Measurements from ENCODE around the gene WT1.

WT1 gene

DNA sequence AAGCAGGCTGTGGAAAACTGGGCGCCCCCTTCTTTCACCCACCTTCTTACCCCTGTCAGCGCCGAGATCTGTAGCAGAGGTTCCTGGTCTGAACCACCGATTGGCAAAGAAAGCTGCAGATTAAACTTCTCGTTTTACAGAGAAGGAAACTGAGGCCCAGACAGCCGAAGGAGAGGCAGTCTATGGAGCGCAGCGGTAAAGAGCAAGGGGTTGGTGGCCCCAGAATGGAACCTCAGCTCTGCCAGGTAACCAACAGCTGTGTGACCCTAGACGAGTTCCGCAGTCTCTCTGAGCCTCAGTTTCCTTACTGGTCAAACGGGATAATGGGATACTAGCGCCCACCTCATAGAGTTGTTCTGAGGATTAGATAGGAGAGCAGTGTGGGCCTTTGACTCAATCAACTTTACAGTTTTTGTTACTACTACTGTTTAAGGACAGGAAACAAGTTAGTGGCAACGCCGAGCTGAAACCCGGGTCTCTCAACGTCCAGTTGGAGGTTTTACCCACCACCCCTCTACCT, 3.1 kb upstream of the WT1 start:
- no peak for DNase-seq (ENCODE audit: low read depth)

DNA sequence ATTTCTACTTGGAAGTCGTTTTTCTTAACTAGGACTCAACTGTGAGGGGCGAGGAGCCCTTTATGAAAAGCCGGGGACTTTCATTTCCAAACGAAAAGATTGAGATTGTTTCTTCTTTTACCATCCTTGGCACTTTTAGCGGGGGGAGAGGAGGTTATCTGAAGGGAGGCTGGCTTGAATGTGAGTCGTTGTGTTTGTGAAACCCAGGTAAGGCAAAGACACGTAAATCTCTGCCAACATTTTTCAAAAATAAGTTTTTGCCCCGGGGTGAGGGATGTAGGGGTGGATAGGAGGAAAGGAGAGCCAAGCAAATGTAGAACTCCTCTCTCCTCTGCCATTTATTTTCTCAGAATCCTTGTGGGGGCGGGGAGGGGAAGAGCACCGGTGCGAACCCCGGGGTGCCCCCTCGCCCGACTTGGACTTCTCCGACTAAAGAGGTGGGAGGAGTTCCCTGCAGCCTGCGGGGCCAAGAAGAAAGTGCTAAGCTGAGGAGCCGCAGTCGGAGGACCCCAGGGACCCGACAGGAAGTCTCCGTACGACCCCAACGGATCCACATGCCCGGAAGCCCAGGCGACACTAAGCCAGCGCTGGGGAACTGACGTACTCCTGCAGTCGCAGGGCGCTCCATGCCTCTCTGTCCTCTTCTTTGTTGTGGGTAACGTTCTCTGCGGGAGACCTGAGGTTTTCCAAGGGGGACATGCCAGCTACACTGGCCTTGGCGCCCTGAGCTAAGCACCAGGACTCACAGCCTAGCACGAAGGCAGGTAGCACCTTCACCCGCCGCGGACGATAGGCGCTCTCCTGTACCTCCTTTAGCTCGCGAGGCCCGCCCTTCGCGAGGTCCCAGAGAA, 2.4 kb upstream of the WT1 start:
- DNase-seq (ENCODE audit: low read depth) = no peak

- no peak for DNase-seq (ENCODE audit: low read depth)
Measured at GRCh38 chr11:32436751-32437494, 1.6 kb upstream of the WT1 start.

DNA sequence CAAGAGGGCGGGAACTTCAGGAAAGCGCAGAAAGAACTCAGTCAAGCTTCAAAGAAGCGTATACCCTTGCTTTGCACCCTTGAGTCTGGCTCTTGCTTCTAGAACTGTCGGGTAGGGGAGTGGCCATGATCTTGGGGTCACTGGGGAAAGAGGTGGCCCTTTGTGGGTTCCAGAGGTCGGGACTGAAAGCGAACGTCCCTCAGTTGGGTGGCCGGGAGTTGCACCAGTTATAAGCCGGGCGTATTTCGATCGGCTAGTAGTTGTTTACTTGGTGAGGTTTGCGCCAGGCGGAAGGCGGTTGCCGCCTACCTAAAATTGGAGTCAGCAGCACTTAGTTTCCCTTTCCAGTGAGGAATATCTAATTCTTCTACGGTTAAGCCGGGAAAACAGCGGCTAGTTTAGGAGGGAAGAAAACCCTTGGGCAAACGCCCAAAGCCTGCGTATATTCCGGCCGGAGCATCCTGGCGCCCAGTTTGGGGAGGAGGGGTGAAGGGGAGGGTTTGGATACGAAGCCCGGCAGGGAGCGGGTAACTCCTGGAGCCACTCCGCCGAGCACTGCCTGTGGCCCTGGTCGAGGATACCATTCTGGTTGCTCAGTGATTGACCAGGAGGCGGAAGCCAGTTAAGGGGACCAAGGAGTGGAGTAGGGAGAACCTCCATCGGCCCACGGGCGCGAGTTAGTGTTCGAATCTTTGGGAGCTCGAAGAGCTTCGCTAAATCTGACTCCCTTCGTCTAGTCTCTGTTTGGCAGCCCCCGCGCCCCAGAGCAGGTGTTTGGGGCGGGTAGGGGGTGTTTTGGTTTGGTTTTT, 807 bp upstream of the WT1 start:
- no peak for DNase-seq (ENCODE audit: low read depth)

GRCh38 chr11:32435152-32435480, 223 bp downstream of the WT1 start:
- DNase-seq (ENCODE audit: low read depth) = no peak

- DNase-seq (ENCODE audit: low read depth) = no peak
Measured at GRCh38 chr11:32434356-32435151, 785 bp downstream of the WT1 start.

DNA sequence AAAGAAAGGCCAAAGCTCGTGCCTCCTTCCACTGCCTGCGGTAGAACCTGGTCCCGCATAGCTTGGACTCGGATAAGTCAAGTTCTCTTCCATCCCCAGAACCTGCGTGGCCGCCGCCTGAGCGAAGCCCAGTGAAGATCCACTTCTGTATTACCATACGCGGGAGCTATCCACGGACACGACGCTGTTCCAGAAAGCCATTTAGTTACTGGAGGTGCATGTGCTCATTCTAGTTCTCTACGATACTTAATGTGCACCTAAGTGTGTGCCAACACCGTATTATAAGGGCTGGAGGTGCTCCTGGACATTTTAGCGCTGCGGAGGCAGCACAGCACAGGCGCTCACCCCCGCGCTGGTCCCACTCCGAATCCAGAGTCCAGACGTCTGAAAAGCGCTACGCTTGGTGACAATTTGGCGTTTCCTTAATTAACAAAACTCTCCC, 1.4 kb downstream of the WT1 start:
- DNase-seq (ENCODE audit: low read depth) = no peak

- DNase-seq (ENCODE audit: low read depth) = no peak
Measured at GRCh38 chr11:32433101-32433913, 2.0 kb downstream of the WT1 start.

GRCh38 chr11:32432565-32432964, 2.8 kb downstream of the WT1 start:
- DNase-seq (ENCODE audit: low read depth) = no peak

DNA sequence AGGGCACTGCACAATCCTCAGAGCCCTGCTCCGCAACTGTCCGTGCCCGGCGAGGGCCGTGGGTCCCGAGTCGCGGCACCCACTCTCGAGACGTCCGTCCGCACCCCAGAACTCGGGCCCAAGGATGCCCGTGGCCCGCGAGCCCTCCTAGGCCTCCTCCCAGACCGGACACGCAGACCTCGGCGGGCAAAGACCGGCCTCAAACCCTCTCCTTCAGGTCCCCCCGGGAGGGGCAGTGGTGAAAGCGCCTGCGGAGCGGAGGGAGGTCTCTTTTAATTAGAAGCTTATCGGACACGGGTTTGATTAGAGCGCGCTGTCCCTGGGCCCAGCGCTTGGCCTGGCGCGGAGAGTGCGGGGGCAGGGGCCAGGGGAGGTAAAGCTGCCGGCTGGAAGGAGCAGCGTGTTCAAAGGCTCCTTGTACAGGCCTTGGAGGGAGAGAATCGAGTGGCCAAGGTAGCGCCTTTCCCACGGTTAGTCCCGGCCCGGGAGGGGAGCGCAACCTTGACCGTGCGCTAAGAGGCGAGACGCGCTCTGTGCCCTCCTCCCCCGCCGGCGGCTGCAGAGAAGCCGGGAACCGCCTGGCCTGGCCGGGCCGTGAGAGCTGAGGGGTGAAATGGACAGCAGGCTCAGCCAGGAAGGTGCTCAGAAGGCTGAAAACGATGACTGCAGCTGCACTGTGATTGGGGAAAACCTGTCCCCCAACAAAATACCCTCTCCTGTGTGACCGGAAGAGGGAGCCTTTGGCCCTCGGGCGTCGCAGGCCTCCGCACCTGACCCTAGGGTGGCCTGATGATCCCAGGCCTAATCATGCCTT, 4.6 kb downstream of the WT1 start:
- no peak for DNase-seq (ENCODE audit: low read depth)

DNA sequence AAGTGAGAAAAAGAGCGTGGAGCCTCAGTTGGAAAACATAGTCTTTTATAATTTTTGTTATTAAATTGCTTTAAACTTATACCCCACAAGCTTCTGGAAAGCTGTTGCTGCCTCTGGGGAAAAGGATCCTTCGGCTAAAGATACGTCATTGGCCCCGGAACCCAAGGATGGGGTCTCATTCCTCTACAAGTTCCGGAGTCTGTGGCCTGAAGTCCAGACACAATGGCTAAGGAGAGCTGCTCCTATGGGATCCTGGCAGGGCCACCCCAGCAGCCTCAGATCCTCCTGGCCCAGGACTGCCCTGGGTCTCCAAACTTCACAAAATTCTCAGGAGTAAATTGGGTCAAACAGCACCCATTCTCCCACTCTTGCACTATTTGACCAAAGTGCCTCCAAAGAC, 5.9 kb downstream of the WT1 start:
- DNase-seq (ENCODE audit: low read depth) = no peak

GRCh38 chr11:32428665-32429303, 6.6 kb downstream of the WT1 start:
- no peak for DNase-seq (ENCODE audit: low read depth)

DNA sequence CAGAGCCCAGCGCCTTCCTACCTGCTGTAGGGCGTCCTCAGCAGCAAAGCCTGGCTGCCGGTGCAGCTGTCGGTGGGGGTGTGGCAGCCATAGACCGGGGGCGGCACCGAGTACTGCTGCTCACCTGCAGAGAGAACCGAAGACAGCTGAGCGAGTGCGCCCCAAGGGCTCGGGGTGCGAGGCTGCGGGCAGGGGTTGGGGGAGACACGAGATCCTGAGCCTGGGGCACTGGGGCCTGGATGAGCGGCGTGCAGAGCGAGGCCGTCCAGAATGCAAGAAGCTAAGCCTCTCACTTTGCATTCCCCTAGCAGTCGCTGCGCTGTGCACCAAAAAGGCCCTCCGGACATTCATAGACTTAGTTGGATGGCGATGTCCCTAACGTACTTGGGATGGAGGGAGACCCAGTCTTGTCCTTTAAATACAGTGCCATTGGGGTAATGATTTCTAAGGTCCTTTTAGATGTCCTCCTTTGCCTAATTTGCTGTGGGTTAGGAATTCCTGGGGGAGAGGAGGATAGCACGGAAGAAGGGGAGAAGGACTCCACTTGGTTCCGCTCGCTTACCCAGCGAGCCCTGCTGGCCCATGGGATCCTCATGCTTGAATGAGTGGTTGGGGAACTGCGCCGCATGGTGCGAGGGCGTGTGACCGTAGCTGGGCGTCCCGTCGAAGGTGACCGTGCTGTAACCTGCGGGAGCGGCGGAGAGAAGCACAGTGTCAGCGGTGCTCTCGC, 7.2 kb downstream of the WT1 start:
- no peak for DNase-seq (ENCODE audit: low read depth)

DNA sequence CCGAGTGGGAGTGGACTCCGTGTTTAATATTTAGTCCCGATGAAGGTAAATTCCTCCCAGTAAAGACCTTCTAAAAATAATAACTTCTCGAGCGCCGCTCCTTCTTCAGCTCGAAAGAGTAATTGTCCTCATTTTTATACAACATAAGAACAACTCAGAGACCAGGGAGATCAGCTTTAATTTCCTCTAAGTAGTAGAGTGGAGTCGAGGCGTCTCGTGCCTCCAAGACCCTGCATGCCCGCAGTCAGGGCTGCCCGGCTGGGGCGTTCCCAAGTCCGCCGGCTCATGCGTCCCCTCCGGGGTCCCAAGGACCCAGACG, 7.8 kb downstream of the WT1 start:
- DNase-seq (ENCODE audit: low read depth) = no peak

DNA sequence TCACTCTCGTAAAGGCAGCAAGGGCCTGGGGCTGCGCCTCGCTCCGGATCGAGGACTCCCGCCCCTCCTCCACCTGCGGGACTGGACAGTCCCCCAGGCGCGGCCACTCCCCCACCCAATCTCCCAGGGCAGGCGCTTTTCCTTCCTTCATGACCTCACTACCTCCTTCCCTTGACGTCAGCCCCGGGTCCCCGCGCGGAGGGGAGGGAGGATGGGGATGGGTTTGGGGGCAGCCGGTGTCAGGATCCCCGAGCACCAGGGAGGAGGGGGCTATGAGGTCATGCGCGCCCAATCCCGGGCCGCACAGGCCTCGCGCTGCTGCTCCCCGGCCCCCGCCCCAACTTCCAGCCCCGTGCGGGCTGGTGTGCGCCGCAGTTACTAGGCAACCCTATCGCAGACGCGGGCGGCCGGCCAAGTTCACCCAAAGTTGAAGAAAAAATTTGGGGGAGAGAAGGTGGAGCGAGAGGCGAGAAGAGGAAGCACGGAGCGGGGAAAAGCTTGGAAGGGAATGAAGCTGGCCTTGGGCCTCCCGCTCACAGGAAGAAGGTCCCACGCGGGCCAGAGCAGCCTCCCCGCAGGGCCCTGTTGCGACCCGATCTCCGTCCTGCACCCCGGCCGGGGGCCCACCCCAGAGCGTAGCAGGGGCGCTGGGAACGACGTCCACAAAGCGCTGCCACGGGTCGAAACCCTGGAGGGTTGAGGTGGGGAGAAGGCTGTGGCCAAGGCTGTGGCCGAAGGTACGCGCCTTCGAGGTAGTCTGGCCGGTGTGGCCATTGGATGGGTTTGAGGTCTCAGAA, 8.3 kb downstream of the WT1 start:
- DNase-seq (ENCODE audit: low read depth) = no peak

DNA sequence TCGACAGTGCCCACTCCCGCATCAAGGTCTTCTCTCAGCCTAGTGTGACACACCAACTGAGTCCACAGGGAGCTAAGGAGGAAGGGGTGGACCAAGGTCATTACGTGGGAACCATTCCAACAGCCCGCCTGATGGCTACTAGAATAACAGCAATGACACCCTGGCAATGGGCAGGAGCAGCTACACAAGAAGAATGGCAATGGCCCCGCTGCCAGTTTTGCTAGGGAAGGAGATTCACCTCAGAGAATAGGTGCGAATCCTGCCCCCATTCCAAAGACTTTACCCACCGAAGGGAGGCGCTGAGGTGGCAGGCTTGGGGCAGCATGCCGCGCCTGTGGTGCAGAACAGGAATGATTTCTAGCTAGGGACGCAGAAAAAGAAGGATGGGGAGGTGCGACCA, 9.1 kb downstream of the WT1 start:
- DNase-seq (ENCODE audit: low read depth) = no peak

DNA sequence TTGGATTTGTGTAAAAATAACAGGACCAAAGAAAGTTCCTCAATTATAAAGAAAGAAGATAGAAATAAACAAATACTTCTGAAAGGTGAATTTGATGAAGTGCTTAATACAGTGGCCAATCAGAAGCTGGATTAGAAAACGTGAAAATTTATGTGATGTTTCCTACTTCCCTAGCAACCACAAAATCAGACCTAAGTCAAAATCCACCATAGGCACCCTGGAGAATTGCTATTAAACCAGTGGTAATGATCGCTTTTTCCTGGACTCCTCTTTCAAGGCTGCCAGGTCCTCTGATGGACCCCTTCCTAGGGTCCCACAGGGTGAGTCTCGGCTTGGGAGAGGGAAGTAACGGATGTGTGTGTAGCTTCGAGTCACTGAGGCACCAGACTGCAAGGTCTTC, 9.6 kb downstream of the WT1 start:
- no peak for DNase-seq (ENCODE audit: low read depth)

GRCh38 chr11:32422545-32422944, 12.8 kb downstream of the WT1 start:
- no peak for DNase-seq (ENCODE audit: low read depth)
